Measurements from ENCODE around the gene SPAG8.

SPAG8 gene

GRCh38 chr9:35834260-35835215 lies 22.5 kb upstream of the SPAG8 start:
- H3K9ac ChIP-seq (ENCODE audit: low read length) = peak overlapping the region; percentile 14; the same call in 1 of the 2 replicates
- TF ChIP-seq CTCF (IDR thresholded peaks at IDR 0.05; ENCODE audit: low read length) = no peak
- TF ChIP-seq EZH2phosphoT487 (IDR thresholded peaks at IDR 0.05; ENCODE audit: low read length) = no peak
- no peak for TF ChIP-seq EZH2 (optimal IDR thresholded peaks at IDR 0.05; ENCODE audit: low read depth, low read length)
- no peaks in the 10 kb centered on the region for H4K20me1 ChIP-seq (ENCODE audit: insufficient read depth, low read length)
- H3F3A ChIP-seq (ENCODE audit: insufficient read depth, low read length) = peaks cover 10% of the 10 kb centered on the region
- peak overlapping the region; percentile 55 for H2AFZ ChIP-seq (ENCODE audit: low read length)
- no peaks in the 10 kb centered on the region for H3K36me3 ChIP-seq (replicated peaks; ENCODE audit: insufficient read depth, low read length)
- no peaks in the 10 kb centered on the region for H3K9me2 ChIP-seq (replicated peaks; ENCODE audit: insufficient read depth, low read length)
- peak overlapping the region; percentile 34 for H3K4me2 ChIP-seq (ENCODE audit: low read depth, low read length)
- peak overlapping the region; percentile 58; the same call in 1 of the 2 replicates for H3K27ac ChIP-seq (ENCODE audit: low read length)
- H3K79me2 ChIP-seq (ENCODE audit: low read length) = 0 out of 2 replicates have a peak, but pooled peaks cover 3% of the 10 kb centered on the region
- H3K4me1 ChIP-seq (ENCODE audit: low read length) = peaks cover 37% of the 10 kb centered on the region
- no peaks in the 10 kb centered on the region for H3K9me3 ChIP-seq (replicated peaks; ENCODE audit: insufficient read depth, low read length)
- no peak overlapping the region for H3K4me3 ChIP-seq (ENCODE audit: low read length)
- DNase-seq = peak; percentile 20
- H3K27me3 ChIP-seq (replicated peaks; ENCODE audit: insufficient read depth, low read length) = no peaks in the 10 kb centered on the region

GRCh38 chr9:35832814-35833213 lies 20.8 kb upstream of the SPAG8 start:
- DNase-seq = no peak
- no peaks in the 10 kb centered on the region for H3K27me3 ChIP-seq (replicated peaks; ENCODE audit: insufficient read depth, low read length)
- TF ChIP-seq EZH2phosphoT487 (IDR thresholded peaks at IDR 0.05; ENCODE audit: low read length) (no peak), EZH2 (optimal IDR thresholded peaks at IDR 0.05; ENCODE audit: low read depth, low read length) (no peak), CTCF (IDR thresholded peaks at IDR 0.05; ENCODE audit: low read length) (no peak)
- no peaks in the 10 kb centered on the region for H3K9me3 ChIP-seq (replicated peaks; ENCODE audit: insufficient read depth, low read length)
- H3F3A ChIP-seq (ENCODE audit: insufficient read depth, low read length) = peaks cover 10% of the 10 kb centered on the region
- no peak overlapping the region for H3K9ac ChIP-seq (ENCODE audit: low read length)
- no peaks in the 10 kb centered on the region for H3K36me3 ChIP-seq (replicated peaks; ENCODE audit: insufficient read depth, low read length)
- H3K4me3 ChIP-seq (ENCODE audit: low read length) = no peak overlapping the region
- H3K79me2 ChIP-seq (ENCODE audit: low read length) = 0 out of 2 replicates have a peak, but pooled peaks cover 3% of the 10 kb centered on the region
- no peaks in the 10 kb centered on the region for H4K20me1 ChIP-seq (ENCODE audit: insufficient read depth, low read length)
- H3K27ac ChIP-seq (ENCODE audit: low read length) = no peak overlapping the region
- peaks cover 37% of the 10 kb centered on the region for H3K4me1 ChIP-seq (ENCODE audit: low read length)
- H3K9me2 ChIP-seq (replicated peaks; ENCODE audit: insufficient read depth, low read length) = no peaks in the 10 kb centered on the region
- no peak overlapping the region for H2AFZ ChIP-seq (ENCODE audit: low read length)
- no peak overlapping the region for H3K4me2 ChIP-seq (ENCODE audit: low read depth, low read length)

- Histone ChIP-seq H3K9me3 (replicated peaks; ENCODE audit: insufficient read depth, low read length) (no peaks in the 10 kb centered on the region), H3K27me3 (replicated peaks; ENCODE audit: insufficient read depth, low read length) (no peaks in the 10 kb centered on the region), H3K36me3 (replicated peaks; ENCODE audit: insufficient read depth, low read length) (no peaks in the 10 kb centered on the region), H3K79me2 (ENCODE audit: low read length) (0 out of 2 replicates have a peak, but pooled peaks cover 3% of the 10 kb centered on the region), H3F3A (ENCODE audit: insufficient read depth, low read length) (peaks cover 10% of the 10 kb centered on the region), H3K27ac (ENCODE audit: low read length) (no peak overlapping the region), H3K9ac (ENCODE audit: low read length) (no peak overlapping the region), H4K20me1 (ENCODE audit: insufficient read depth, low read length) (no peaks in the 10 kb centered on the region), H3K9me2 (replicated peaks; ENCODE audit: insufficient read depth, low read length) (no peaks in the 10 kb centered on the region), H3K4me1 (ENCODE audit: low read length) (peaks cover 37% of the 10 kb centered on the region), H3K4me2 (ENCODE audit: low read depth, low read length) (no peak overlapping the region), H3K4me3 (ENCODE audit: low read length) (no peak overlapping the region), H2AFZ (ENCODE audit: low read length) (no peak overlapping the region)
- TF ChIP-seq EZH2phosphoT487 (IDR thresholded peaks at IDR 0.05; ENCODE audit: low read length) (no peak), EZH2 (optimal IDR thresholded peaks at IDR 0.05; ENCODE audit: low read depth, low read length) (no peak), CTCF (IDR thresholded peaks at IDR 0.05; ENCODE audit: low read length) (no peak)
- DNase-seq = no peak
Observed at GRCh38 chr9:35831040-35831439, 19.0 kb upstream of the SPAG8 start.

All from MM.1S (cell line).